HG02759 (cell line): ENCODE data around the gene COA7.
A peak's percentile ranks its signal among the peaks of the same experiment; 100 is the strongest.

ENCODE experiments used
- ATAC-seq: cut with Tn5 transposase; IDR thresholded peaks from one replicate; pipeline ENCODE4 v1.9.1; 2021; ENCODE audit warnings: mild to moderate bottlenecking, moderate library complexity; ENCODE audit not compliant: unreplicated experiment

Gene COA7

DNA sequence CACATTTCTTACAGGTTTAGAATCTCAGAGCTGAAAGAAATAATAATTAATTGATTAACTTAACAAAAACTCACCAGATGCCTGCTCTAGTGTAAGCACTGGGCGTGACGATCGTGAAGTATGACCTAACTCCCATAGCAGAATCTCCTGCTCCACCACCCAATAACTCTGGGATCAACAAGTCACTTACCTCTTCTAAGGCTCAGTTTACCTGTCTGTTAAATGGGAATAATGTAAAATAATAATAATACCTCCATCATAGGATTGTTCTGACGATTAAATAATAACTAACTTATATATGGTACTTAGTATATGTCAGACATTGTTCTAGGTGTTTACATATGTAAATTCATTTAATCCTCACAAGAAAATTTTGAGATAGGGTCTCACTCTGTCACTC lies 24.6 kb downstream of the COA7 start:
- no peak for ATAC-seq

DNA sequence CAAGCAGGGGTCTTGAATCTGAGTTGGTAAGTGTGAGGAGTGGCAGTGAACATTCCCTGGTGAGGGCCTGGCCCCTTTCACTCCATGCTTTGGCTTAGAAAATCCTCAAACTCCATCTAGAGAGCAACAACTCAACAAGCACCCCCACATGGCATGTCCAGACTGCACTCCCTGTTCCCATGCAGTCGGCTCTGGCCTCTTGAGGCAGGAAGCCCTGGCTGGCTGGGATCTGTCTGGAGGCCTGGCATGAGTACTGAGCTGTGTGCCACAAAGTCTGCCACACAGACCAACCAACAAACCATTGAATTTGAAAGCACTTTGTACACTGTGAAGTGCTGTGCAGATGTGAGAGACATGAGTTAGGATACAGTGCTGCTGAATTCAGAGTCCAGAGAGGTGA lies 25.2 kb downstream of the COA7 start:
- no peak for ATAC-seq

DNA sequence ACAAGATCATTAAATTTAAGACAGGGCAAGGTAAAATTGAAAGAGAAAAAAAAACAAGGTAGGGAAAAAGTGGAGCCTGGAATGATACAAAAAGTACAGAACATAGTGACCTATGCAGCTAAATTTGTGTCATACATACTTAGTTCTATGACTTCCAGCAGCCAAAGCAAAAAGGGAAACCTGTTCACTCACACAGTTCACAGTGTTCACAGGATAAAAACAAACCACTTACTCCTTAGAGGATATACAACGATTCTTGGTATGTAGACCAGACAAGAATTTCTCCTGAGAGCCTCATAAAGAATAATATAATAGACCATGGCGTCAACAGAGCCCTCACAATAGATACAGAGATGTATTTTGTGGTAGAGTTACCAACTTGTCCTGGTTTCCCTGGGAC lies 27.5 kb downstream of the COA7 start:
- no peak for ATAC-seq

DNA sequence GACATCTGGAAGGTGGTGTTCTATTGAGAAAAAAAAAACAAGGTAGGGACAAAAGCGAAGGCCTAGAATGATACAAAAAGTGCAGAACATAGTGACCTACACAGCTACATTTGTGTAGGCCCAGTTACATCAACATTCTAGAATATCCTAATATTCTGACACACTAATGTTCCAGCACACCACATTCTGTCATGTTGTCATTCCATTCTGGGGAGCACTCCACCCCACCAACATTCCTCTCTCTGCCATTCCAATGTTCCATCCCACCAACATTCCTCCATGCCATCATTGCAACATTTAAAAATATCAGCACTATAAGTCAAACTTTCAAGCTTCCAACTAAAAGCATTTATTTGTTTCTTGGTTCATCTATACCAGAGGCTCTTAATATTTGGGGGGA lies 28.5 kb downstream of the COA7 start:
- no peak for ATAC-seq

DNA sequence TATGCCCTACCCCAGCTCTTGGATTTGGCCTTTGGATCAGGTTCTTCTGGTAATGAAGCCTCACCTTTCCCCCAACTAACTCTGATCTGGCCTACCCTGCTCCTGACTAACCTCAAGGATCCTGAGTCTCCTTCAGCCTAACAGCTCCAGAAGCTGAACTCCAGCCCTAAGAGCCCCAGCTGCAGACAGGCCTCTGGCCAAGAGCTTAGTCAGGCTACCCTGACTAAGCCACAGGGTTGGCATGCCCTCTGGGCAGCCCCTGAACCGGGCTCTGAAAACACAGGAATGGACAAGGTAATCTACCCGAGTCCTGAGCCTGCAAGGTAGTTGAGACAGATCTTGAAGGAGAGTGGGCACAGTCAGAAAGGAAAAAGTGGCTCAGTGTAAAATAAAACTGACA lies 29.4 kb downstream of the COA7 start:
- no peak for ATAC-seq

DNA sequence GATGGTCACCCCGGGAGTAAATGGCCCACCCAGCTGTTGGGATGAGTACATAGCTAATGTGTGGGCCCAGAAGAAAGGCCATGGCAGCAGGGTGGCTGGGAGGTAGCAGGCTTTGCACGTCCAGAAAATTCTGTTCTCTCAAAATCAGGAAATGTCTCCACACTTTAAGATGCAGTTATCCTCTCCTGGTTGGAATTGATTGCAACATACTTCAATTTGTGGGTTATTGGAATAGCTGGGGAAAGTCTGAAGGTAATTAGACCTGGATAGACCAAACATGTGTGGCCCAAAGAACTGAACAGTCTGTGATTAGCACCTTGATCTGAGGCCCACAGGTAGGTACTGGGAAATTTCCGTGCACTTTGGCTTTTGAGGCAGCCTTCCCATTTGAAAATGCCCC lies 30.2 kb downstream of the COA7 start:
- no peak for ATAC-seq

DNA sequence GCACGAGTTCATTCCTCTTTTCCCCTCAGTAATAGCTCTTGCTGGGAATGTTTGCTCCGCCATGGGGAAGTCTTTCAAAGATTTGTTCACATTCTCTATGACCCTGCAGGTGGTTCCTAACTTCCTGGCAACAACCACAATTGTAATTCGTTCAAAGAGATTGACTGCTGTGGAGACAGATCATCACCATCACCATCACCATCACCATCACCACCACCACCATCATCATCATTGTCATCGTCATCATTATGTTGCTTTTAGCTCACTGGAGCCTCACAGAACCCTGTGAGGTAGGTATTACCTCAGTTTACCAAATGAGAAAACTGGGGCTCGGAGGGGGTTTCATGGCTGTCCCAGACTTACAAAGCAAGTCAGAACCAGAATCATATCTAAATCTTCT lies 30.9 kb downstream of the COA7 start:
- no peak for ATAC-seq

DNA sequence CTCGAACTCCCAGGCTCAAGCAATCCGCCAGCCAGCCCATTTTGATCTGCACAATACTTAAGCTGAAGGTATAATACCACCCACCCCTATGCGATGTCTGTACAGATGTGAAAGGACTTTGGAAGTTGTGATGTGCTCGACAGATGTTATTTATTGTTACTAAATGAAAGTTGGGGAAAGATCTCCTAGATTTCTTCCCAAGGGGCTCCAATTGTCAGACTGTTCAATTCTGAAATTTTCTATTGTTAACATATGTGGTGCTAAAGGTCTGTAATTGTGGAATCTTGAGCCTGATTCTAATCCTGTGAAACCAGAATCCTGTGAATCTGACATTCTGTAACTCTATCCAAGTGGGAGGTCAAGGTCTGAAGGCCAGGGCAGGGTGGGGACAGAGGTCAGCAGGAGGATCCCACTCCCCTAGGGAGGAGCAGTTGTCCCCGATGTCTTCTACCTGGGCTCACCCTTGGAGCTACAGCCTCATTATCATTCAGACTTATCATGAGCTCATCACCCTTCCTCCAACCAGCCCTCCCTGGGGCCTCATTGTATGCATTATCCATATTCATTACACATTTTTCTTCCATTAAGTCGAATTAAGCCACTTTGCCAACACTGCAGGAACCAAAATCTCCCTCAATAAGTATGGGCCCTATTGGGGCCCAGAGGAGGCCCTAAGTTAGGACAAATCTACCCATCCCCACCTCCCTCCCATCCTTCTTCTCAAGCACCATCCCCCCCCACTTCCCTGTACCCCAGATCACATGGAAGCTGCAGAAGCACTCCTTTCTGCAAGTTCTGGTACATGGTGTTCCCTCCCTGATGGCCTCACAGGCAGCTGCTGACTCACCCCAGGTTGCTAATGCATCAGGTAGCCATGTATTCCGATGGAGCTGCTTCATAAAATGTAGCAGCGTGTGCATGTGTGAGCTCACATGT lies 32.9 kb downstream of the COA7 start:
- ATAC-seq: no peak

DNA sequence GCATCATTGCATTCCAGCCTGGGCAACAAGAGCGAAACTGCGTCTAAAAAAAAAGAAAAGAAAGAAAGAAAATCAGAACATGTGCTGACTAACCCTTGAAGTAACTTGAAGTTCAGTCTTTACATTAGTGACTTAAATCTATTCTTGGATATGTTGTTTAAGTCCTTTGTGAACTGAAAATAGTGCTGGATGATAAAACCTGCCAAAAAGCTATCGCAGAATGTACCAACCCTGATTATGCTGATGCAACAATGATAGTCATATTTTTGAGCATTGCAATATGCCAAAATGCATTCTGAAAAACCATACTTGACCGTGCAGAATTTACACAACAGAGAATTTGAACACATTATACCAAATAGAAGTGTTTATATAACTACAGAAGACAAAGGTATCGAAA lies 34.4 kb downstream of the COA7 start:
- ATAC-seq: no peak

DNA sequence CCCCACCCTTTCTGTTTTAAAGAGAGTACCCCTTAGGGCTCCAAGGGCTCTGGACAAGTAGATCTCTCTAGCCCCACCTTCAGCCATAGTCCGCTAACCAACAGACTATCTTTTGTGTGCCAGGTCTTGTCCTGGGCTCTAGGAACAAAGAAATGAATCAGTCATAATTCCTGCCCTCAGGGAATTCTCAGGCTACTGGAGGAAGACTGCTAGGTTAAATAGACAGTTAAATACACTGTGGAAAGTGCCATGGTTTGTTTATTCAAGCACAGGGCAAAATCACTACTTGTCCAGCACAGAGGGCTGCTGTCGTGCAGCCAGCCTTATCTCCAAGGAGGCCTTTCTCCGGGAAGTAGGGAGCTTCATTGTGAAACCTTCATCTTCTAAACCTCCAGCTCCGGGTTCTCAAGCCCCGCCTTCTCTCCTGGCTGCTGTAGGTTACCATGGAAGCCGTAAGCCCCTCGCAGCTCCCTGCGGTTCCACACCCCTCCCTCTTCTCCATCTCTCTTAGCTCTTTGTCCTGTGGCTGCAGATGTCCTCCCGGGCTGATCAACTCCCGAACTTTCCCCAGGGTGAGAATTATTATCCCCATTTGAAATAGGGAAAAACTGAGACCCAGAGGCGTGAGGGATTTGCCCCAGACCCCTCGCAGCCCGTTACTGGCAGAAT lies 35.4 kb downstream of the COA7 start:
- no peak for ATAC-seq

DNA sequence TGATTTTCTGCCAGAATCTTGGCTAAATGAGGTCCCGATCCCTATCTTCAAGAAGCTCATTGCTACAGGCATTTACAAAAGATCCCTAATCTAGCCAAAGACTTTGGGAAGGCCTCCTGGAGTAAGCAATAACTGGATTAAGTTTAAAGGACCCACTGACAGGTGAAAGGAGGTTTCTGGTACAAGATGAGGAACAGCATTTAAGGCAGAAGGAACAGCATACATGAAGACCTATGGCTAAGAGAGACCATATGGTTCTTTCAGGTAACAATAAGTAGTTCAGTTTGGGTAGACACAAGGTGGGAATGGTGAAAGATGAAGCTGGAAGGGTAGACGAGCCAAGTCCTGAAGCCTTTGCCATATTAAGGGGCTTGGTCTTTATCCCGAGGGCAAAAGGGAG lies 37.3 kb downstream of the COA7 start:
- no peak for ATAC-seq

DNA sequence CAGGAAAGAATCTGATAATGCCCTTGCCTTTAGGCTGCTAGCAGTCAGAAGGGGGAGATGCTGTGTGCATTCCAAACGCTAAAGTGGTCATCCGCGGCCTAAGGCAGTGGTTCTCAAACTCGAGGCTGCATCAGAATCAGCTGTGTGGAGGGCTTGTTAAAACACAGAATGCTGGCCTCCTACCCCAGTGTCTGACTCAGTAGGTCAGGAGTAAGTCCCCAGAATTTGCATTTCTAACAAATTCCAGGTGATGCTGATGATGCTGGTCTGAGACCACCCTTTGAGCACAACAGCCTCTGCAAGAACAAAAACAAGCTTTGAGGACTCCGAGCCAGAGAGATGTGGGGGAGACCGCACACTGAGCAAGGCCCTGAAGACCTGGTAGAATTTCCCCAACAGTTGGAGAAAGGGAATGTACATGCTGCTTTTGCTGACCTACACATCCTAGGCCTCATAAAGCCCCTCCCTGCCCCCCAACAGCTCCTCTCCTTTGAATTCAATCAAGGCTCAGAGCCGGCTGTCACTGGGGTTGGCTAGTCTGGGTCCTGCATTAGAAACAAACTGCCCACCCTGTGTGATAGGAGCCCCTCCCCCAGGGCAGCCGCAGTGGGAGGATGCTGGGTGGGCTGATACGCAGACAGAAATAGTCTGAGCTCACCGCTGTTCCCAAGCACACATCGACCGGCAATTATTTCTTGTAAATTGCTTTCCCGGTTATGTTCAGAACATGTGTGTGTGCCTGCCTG lies 38.1 kb downstream of the COA7 start:
- no peak for ATAC-seq

DNA sequence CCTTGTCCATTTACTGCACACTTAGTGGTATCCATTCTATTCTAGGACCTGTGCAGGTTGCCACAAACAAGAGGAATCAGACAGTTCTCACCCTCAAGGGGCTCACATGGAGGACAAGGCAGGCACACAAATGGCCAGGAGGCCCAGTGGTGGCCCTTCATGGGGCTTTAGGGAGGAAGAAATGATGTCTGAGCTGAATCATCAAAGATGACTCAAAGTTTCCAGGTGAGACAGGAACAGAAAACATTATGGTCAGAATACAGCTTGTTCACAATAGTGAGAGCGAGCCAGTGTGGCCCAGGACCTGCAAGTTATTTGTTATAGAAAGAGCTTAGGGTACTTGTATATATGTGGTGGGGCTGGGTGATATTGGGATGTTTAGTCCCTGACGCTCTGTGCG lies 38.8 kb downstream of the COA7 start:
- peak; percentile 54 for ATAC-seq

DNA sequence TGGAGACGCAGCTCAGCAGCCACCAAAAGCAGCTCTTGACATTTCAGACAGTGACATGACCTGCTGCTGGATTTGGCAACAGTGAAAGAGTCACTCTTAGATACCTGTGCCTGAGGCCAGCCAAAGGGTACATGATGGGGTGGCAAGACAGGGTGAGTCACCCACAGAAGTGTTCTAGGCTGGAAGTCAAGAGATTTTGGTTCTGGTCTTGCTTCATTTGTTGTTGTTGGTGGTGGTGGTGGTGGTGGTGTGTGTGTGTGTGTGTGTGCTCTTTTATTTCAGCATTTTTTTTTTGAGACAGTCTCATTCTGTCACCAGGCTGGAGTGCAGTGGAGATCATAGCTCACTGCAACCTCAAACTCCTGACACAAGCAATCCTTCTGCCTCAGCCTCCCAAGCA lies 39.4 kb downstream of the COA7 start:
- peak; percentile 13 for ATAC-seq

DNA sequence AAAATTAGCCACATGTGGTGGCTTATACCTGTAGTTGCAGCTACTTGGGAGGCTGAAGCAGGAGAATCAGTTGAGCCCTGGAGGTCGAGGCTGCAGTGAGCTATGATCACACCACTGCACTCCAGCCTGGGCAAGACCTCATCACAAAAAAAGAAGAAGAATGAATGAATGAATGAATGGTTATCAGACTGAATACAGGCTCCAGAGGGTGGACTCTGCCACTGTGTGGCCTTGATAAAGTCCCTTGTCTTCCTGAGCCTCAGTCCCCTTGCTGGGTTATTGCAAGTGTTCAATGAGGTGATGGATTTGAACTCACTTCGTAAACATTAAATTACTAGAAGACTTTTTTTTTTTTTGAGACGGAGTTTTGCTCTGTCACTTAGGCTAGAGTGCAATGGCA lies 40.4 kb downstream of the COA7 start:
- ATAC-seq: no peak

DNA sequence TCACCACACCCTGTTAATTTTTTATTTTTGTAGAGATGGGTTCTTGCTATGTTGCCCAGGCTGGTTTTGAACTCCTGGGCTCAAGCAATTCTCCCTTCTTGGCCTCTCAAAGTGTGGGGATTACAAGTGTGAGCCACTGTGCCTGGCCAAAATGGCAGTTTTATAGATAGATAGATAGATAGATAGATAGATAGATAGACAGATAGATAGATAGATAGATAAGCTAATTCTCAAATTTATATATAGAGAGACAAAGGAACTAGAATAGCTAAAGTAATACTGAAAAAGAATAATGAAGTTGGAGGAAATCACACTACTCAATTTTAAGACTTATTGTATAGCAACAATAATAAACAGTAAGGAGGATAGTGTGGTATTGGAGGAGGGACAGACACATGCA lies 44.1 kb downstream of the COA7 start:
- ATAC-seq: no peak

DNA sequence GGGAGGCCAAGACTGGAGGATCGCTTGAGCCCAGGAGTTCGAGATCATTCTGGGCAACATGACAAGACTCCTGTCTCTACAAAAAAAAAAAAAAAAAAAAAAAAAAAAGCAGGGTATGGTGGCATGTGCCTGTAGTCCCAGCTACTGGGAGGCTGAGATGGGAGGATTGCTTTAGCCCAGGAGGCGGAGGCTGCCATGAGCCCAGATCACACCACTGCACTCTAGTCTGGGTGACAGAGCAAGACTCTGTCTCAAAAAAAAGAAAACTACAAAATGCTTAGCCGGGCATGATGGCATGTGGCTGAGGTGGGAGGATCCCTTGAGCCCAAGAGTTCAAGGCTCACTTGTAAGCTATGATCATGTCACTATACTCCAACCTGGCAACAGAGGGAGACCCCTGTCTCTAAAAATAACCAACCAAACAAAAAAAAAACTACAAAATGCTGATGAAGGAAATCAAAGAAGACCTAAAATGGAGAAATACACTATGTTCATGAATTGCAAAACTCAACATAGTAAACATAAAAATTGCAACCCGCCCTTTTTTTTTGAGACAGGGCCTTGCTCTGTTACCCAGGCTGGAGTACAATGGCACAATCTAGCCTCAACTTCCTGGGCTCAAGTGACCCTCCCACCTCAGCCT lies 44.8 kb downstream of the COA7 start:
- ATAC-seq: no peak

DNA sequence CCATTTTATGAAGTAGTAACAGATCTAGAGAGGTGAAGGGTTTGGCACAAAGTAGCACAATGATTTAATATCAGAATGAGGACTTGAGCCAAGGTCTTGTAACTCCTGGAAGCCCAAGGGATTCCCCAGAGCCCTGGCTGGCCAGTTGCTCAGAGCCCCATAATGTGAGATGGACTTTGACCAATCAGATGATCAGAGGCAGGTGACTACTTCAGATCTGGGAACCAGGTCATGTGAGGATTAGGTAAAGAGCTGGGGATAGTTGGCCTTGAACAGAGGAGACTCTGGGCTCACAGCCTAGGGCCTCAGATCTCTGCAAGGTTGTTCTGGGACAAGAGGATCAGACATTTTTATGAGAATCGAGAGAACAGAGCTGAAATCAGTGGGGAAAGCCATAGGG lies 46.2 kb downstream of the COA7 start:
- no peak for ATAC-seq

DNA sequence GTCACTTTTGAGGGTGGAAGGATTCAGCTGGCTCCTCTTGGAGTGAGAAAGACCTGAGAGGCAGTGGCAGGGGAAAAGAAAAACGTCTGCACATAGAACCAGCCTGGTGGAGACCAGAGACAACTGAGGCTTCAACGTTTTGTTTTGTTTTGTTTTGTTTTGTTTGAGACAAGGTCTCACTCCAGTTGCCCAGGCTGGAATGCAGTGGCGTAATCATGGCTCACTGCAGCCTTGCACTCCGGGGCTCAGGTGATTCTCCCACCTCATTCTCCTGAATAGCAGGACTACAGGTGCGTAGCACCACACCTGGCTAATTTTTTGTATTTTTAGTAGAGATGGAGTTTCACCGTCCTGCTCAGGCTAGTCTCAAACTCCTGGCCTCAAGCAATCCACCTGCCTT lies 52.9 kb downstream of the COA7 start:
- no peak for ATAC-seq

DNA sequence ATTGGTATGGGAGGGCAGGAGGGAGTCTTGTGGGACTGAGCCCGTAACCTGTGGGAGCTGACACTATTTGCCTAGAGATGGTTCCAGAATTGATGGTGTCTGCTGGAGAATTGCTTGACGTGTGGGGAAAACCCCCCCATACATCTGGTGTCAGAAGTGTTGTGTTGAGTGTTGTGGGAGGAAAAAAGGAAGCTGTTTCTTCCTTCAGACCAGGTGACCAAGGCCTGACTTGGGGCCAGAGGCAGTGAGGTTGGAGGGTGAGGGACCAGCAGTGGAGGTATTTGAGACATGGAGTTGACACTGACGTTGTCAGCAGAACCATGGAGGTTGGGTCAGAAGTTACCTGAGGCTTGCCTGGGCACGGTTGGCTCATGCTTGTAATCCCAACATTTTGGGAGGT lies 56.8 kb downstream of the COA7 start:
- ATAC-seq: no peak

DNA sequence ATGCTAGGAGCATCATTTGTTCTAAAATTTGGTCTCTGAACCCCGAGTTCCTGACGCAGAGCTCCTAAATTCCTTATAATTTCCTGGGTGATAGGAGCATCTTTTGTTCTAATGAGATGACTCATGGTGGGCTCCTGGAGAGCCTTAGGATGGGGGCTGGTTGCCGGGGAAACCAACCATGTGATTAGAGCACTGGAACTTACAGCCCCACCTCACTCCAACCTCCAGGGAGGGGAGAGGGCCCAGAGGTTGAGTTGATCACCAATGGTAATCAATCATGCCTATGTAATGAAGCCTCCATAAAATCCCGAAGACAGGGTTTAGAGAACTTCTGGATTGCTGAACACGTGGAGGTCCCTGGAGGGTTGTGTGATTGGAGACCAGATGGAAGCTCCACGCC lies 57.5 kb downstream of the COA7 start:
- no peak for ATAC-seq
